Measurements from ENCODE around the gene SH3TC2.

SH3TC2 gene

GRCh38 chr5:149036168-149036567 is 26.7 kb downstream of the SH3TC2 start:
- FAIRE-seq = no peak

GRCh38 chr5:149035372-149035790 is 27.5 kb downstream of the SH3TC2 start:
- DNase-seq (ENCODE audit: extremely low spot score, insufficient read length, low read depth) = peak; percentile 14
- peak; percentile 82 for FAIRE-seq

More at GRCh38 chr5:149036168-149036567, 26.7 kb downstream of the SH3TC2 start:
- no peak for DNase-seq (ENCODE audit: extremely low spot score, insufficient read length, low read depth)

GRCh38 chr5:149030838-149031397 is 31.9 kb downstream of the SH3TC2 start:
- DNase-seq (ENCODE audit: extremely low spot score, insufficient read length, low read depth) = no peak
- FAIRE-seq = no peak

GRCh38 chr5:149030392-149030791 is 32.5 kb downstream of the SH3TC2 start:
- no peak for DNase-seq (ENCODE audit: extremely low spot score, insufficient read length, low read depth)
- no peak for FAIRE-seq

- no peak for FAIRE-seq
Measured at GRCh38 chr5:149028984-149029383, 33.9 kb downstream of the SH3TC2 start.

GRCh38 chr5:149028161-149028560 is 34.7 kb downstream of the SH3TC2 start:
- no peak for DNase-seq (ENCODE audit: extremely low spot score, insufficient read length, low read depth)
- FAIRE-seq = no peak

More at GRCh38 chr5:149028984-149029383, 33.9 kb downstream of the SH3TC2 start:
- no peak for DNase-seq (ENCODE audit: extremely low spot score, insufficient read length, low read depth)

- FAIRE-seq = no peak
- DNase-seq (ENCODE audit: extremely low spot score, insufficient read length, low read depth) = no peak
Measured at GRCh38 chr5:149027636-149028035, 35.2 kb downstream of the SH3TC2 start.

GRCh38 chr5:149024943-149025342 is 37.9 kb downstream of the SH3TC2 start:
- no peak for FAIRE-seq

GRCh38 chr5:149024477-149024876 is 38.4 kb downstream of the SH3TC2 start:
- FAIRE-seq (no peak), DNase-seq (ENCODE audit: extremely low spot score, insufficient read length, low read depth) (no peak)

More at GRCh38 chr5:149024943-149025342, 37.9 kb downstream of the SH3TC2 start:
- DNase-seq (ENCODE audit: extremely low spot score, insufficient read length, low read depth) = no peak

GRCh38 chr5:149022200-149022599 is 40.7 kb downstream of the SH3TC2 start:
- DNase-seq (ENCODE audit: extremely low spot score, insufficient read length, low read depth) = no peak
- FAIRE-seq = no peak

GRCh38 chr5:149019679-149020078 is 43.2 kb downstream of the SH3TC2 start:
- DNase-seq (ENCODE audit: extremely low spot score, insufficient read length, low read depth) (no peak), FAIRE-seq (no peak)

- FAIRE-seq (no peak), DNase-seq (ENCODE audit: extremely low spot score, insufficient read length, low read depth) (no peak)
Measured at GRCh38 chr5:149018909-149019443, 43.9 kb downstream of the SH3TC2 start.

- no peak for FAIRE-seq
- DNase-seq (ENCODE audit: extremely low spot score, insufficient read length, low read depth) = no peak
Measured at GRCh38 chr5:149017636-149018035, 45.2 kb downstream of the SH3TC2 start.

- FAIRE-seq = no peak
- no peak for DNase-seq (ENCODE audit: extremely low spot score, insufficient read length, low read depth)
Measured at GRCh38 chr5:149015561-149015960, 47.3 kb downstream of the SH3TC2 start.

- no peak for FAIRE-seq
- DNase-seq (ENCODE audit: extremely low spot score, insufficient read length, low read depth) = no peak
Measured at GRCh38 chr5:149015126-149015525, 47.7 kb downstream of the SH3TC2 start.

GRCh38 chr5:149014571-149015031 is 48.3 kb downstream of the SH3TC2 start:
- FAIRE-seq (no peak), DNase-seq (ENCODE audit: extremely low spot score, insufficient read length, low read depth) (no peak)

GRCh38 chr5:149013796-149014195 is 49.1 kb downstream of the SH3TC2 start:
- no peak for DNase-seq (ENCODE audit: extremely low spot score, insufficient read length, low read depth)
- FAIRE-seq = no peak

GRCh38 chr5:149012350-149012749 is 50.5 kb downstream of the SH3TC2 start:
- DNase-seq (ENCODE audit: extremely low spot score, insufficient read length, low read depth) (no peak), FAIRE-seq (no peak)

GRCh38 chr5:149011728-149012127 is 51.1 kb downstream of the SH3TC2 start:
- DNase-seq (ENCODE audit: extremely low spot score, insufficient read length, low read depth) (no peak), FAIRE-seq (no peak)

- DNase-seq (ENCODE audit: extremely low spot score, insufficient read length, low read depth) (no peak), FAIRE-seq (no peak)
Measured at GRCh38 chr5:149011084-149011483, 51.8 kb downstream of the SH3TC2 start.

GRCh38 chr5:149007174-149007573 is 55.7 kb downstream of the SH3TC2 start:
- DNase-seq (ENCODE audit: extremely low spot score, insufficient read length, low read depth) (no peak), FAIRE-seq (no peak)

GRCh38 chr5:149006426-149006825 is 56.4 kb downstream of the SH3TC2 start:
- DNase-seq (ENCODE audit: extremely low spot score, insufficient read length, low read depth) (no peak), FAIRE-seq (no peak)

Data from GM18507 (cell line).